GM21825 (cell line): ENCODE results near the gene PDE6A.
A peak's percentile ranks its signal among the peaks of the same experiment; 100 is the strongest.

Experiments
- ATAC-seq: cut with Tn5 transposase; IDR thresholded peaks from one replicate; pipeline ENCODE4 v1.9.1; 2021; ENCODE audit warnings: mild to moderate bottlenecking, moderate library complexity; ENCODE audit not compliant: unreplicated experiment

The PDE6A gene

DNA sequence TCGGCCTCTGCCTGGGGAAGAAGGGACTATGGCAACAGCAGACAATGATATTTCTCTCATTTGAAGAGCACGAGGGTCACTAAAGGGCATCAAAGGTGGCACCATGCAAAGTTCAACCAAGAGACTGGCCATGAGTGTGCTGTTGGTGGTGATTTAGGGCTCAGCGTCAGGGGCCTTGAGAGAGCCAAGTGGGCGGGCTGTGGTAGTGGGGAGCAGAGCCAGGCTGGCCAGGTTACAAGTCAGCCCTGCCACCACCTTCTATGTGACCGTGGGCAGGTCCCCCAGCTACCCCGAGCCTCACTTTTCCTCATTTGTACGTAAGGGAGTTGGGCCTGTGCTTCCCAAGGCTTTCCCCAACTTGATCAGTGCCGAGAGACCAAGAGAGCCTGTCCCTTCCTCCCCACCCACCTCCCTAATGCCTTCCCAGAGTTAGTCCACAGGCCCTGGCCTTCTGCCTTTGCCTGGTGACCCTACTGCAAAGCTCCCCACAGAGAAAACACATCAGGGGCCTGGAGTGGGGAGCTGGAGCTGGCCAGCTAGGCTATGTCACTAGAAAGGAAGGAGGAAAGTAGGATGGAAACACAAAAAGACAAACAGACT, 104.3 kb downstream of the PDE6A start:
- ATAC-seq = no peak

DNA sequence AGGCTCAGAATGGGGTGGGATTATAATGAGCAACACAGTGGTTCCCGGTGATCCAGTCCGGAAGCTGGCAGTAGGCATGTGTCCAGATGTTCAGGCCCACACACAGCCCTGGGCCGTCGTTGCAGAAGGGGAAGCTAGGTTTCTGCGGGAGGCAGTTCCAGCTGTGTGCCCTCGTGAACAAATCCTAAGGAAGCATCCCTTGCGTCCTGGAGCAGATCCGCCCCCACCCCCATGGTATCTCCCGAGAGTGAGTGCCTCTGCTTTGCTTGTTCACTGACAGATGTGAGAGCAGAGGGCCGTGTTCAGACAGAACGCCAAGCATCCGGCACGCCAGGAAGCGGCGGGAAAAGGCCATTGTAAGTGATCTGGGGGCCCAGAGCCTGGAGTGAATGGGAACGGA, 104.8 kb downstream of the PDE6A start:
- ATAC-seq = no peak

DNA sequence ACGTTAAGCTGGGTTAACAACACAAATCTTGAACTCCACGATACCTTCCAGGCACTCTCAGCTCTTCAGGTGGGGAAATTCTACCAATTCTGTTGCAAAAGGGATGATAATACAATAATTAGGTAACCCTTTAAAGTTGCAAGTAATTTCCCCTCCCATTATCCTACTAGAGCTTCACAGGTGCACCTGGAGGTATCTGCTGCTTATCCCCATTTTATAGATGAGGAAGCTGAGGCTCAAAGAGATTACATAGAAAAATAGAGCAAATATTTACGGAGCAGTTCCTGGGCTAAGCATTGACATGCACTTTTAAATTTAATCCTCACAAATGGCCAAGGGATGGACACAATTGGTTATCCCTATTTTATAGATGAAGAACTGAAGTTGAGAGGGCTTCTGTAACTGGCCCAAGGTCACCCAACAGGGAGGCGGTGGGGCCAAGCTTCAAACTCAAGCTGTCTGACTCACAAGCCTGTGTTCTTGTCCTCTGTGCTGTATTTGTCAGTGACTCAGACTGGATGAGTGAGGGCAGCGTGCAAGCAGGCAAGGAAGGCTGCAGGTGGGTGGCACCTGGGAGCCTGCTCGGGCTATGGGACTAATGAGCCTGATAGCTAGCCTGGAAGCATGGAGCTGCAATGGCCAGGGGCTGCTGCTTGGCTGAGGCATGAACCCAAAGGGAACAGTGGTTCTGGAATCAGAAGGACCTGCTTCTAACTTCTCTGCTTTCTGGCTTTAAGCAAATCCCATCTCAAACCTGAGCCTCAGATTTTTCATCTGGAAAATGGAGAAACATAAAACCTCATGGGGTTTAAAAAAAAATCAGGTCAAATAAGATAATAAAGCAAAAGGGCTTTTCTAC, 105.5 kb downstream of the PDE6A start:
- ATAC-seq = no peak

DNA sequence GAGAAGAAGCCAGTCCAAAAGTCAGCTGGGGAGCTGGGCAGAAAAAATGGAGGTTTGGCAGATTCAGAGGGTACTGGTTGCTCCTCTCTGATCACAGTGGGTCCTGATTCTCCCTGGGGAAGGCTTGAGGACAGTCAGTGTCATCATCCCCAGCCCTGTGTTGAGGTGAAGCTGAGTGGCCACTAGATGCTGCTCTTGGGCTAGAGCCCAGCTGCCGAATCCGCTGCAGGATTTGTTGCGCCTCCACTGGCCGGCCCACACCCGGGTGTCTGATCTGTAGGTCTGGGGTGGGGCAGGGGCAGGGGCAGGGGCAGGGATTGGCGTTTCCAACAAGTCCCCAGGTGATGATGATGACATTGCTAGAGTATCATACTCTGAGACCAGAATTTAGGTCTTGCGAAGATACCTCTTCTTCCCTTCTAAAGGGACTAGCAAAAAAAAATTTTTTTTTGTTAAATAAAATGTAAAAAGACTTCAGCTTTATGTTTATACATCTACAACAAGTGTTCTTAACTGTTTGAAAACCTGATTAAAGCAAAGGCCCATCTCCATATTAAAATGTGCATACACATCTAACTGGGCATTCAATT, 106.8 kb downstream of the PDE6A start:
- ATAC-seq = no peak

DNA sequence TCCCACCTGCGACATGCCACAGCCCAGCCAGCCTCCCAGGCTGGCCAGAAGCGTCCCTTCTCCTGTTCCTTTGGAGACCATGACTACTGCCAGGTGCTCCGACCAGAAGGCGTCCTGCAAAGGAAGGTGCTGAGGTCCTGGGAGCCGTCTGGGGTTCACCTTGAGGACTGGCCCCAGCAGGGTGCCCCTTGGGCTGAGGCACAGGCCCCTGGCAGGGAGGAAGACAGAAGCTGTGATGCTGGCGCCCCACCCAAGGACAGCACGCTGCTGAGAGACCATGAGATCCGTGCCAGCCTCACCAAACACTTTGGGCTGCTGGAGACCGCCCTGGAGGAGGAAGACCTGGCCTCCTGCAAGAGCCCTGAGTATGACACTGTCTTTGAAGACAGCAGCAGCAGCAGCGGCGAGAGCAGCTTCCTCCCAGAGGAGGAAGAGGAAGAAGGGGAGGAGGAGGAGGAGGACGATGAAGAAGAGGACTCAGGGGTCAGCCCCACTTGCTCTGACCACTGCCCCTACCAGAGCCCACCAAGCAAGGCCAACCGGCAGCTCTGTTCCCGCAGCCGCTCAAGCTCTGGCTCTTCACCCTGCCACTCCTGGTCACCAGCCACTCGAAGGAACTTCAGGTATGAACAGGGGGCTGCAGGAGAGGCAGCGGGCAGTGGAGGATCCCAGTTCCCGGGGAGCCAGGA, 108.0 kb downstream of the PDE6A start:
- ATAC-seq = no peak

DNA sequence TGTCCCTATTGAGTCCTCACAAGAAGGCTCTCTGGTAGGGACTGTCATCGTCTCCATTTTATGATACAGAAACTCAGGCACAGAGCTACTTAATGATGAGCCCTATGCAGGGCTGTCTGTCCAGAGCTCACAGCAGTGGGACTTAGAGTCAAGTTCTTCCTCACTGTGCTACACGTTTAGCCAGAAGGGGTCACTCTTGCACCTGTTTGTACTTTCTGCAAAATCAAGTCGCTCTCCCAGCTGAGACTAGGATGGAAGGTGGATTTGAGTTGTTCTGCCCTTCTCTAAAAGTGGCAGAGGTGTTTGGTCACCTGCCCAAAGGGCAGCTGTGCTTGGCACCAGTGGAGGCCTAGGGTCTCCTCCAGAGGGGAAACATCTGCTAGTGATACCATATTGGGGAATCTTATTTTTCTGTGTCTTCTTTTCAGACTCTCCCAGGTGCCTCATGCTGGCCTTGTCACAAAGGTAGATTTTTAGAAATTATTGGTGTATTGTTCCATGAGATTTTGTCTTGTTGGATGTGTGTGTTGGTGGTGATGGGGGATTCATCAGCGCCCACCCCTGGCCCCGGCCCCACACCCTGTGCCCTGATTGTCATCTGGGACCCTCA, 110.2 kb downstream of the PDE6A start:
- no peak for ATAC-seq

DNA sequence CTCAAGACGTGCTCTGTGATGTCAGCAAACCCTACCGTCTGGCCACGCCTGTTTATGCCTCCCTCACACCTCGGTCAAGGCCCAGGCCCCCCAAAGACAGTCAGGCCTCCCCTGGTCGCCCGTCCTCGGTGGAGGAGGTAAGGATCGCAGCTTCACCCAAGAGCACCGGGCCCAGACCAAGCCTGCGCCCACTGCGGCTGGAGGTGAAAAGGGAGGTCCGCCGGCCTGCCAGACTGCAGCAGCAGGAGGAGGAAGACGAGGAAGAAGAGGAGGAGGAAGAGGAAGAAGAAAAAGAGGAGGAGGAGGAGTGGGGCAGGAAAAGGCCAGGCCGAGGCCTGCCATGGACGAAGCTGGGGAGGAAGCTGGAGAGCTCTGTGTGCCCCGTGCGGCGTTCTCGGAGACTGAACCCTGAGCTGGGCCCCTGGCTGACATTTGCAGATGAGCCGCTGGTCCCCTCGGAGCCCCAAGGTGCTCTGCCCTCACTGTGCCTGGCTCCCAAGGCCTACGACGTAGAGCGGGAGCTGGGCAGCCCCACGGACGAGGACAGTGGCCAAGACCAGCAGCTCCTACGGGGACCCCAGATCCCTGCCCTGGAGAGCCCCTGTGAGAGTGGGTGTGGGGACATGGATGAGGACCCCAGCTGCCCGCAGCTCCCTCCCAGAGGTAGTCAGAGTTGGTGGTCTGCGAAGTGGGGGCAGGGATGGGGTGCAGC, 111.3 kb downstream of the PDE6A start:
- ATAC-seq = no peak

DNA sequence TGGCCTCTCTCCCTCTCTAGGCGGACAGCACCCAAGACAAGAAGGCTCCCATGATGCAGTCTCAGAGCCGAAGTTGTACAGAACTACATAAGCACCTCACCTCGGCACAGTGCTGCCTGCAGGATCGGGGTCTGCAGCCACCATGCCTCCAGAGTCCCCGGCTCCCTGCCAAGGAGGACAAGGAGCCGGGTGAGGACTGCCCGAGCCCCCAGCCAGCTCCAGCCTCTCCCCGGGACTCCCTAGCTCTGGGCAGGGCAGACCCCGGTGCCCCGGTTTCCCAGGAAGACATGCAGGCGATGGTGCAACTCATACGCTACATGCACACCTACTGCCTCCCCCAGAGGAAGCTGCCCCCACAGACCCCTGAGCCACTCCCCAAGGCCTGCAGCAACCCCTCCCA, 112.0 kb downstream of the PDE6A start:
- ATAC-seq = no peak

DNA sequence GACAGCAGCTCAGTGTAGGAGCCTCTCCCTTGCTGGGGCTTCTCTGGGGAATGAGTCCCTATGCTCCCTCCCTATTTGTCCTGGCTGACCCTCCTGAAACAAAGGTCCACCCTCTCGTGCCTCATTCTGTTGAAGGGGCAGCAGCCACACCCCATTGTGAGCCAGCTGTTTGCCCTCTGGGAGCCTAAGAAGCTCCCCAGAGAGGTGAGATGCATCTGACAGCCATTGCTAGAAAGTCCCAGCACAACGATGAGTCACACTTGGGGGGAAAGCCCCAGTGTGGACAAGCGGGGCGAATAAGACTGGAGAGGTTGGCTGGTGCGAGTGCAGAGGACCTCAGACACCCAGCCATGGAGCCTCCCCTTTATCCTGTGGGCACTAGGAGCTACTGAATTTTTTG, 113.1 kb downstream of the PDE6A start:
- ATAC-seq = peak; percentile 83

DNA sequence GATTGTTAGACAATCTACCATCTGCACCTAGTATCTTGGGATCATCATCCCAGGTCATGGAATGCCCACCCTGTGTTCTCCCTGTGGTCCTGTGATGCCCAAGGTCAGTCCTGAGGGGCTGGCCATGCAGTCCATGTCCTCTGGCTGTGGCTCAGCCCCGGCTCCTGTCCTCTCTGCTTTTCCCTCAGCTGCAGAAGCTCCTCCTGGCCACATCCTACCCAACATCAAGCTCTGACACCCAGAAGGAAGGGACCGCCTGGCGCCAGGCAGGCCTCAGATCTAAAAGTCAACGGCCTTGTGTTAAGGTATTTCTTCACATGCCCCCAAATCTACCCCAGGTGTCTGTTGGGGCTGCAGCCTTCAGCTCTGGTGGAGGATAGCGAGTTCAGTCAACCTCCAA, 114.0 kb downstream of the PDE6A start:
- ATAC-seq = no peak

DNA sequence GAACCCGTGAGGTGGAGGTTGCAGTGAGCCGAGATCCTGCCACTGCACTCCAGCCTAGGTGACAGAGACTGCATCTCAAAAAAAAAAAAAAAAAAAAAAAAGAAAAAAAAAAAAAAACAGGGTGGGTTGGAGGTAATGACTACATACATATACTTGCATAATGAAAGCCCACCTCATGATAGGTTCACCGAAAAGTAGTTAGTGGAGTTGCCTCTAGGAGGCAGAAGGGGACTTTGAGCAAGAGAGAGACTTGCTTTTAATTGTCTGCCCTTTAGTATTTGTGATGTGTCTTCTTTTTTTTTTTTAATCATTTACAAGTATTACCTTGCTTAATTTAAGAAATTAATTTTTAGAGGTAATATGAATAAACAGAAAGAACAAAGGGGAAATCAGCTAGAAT, 114.6 kb downstream of the PDE6A start:
- no peak for ATAC-seq

DNA sequence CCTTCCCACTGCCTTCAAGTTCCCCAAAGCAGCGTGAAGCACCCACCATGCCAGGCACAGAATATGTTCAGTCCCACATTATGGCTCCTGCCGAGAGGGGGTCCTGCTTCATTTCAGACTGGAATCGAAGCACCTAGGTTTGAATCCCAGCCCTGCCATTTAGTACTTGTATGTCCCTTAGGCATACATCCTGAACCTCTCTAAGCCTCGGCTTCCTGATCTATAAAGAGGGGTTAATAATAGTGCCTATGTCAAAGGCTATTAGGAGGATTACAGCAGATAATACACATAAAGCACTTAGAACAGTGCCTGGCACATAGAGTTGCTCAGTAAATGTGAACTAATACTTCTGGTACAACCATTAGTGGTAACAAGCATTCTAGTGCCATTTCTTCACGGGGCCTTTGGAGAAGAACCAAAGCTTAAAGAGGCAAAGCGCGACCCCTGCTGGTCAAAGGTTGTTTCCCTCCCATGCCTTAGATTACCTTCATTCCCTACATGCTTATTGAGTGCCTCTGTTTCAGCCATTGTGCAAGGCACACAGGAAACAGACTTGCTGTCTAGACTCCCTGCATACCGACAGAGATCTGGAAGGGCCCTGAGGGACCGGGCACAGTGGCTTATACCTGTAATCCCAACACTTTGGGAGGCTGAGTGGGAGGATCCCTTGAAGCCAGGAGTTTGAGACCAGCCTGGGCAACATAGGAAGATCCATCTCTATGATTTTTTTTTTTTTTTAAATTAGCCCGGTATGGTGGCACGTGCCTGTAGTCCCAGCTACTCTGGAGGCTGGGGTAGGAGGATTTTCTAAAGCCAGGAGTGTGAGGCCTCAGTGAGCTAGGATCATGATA, 116.2 kb downstream of the PDE6A start:
- peak; percentile 64 for ATAC-seq

DNA sequence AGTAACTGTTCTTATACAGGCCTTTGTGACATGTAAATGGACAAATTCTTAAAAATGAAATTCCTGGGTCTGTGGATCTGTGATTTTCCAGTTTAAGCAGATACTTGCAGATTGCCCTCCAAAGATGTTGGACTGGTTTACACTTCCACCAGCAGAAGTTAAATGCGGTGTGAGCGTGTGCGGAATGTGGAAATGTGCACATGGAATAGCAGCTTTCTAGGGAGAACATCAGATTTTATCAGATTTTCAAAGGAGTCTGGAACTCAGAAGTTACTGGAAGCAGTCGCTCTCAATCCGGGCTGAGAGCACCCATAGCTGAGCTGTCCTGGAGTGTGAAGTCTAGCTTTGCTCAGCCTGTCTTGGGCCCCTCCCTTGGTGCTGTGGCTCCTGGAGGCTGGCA, 117.0 kb downstream of the PDE6A start:
- no peak for ATAC-seq

DNA sequence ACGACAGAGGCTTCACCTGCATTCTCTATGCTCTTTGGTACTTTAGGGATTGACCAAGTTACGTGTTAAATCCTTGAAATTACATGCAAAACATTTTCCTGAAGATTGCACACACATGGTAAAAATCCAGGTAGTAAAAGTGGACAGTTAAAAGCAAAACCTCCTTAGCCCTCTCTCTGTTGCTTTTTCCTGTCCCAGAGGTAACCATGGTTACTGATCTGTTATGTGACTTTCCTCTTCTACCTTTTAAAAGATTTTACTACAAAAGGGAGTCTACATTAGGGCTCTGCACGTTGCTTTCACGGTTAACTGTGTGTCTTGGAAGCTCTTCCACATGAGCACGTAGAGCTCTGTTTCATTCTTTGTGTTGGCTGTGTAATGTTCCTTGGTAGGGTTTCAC, 117.5 kb downstream of the PDE6A start:
- ATAC-seq = no peak

DNA sequence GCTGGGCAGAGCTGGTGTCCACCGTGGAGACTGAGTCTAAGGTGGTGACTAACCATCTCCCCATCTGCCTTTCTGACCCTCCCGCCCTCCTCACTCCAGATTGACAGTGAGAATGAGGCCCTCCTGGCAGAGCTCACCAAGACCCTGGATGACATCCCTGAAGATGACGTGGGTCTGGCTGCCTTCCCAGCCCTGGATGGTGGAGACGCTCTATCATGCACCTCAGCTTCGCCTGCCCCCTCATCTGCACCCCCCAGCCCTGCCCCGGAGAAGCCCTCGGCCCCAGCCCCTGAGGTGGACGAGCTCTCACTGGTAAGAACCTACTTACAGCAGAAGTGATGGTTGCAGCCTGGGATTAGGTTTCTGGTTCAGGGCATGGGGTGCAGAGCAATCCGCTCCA, 118.0 kb downstream of the PDE6A start:
- ATAC-seq = no peak

DNA sequence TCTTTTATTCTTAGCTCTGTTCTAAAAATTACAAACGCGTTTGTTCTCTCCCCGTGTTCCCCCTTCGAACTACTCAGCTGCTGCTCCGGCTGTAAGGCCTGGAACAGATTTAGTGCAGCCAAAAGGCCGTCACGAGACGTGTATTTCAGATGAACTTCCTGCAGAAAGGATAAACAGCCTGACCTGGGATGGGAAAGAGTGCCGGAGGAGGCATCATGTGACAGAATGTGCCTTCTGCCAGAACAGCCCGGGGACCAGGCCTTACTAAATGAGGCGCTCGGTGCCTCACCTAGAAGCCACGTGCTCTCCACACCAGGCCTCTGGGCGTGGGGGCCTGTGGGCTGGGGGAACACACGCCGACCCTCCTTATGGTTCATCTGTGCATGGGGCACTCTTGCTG, 119.7 kb downstream of the PDE6A start:
- no peak for ATAC-seq

DNA sequence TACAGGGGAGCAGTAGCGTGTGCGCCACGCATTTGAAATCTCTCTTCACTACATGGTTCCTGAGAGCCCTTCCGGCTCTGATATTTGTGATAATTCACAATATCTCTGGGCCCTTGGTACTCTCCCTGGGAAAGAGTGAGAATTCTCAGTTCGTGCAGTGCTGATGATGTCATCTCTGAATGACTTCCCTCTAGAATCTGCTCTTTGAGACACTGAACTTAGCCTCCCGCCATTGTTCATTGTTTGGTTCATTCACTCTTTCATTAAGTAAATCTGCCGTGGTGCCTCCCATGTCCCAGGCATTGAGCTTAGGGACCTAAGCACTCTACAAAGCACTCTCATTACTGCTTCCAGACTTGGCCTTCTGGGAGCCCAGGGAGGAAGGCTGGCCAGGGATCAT, 120.5 kb downstream of the PDE6A start:
- ATAC-seq = no peak

DNA sequence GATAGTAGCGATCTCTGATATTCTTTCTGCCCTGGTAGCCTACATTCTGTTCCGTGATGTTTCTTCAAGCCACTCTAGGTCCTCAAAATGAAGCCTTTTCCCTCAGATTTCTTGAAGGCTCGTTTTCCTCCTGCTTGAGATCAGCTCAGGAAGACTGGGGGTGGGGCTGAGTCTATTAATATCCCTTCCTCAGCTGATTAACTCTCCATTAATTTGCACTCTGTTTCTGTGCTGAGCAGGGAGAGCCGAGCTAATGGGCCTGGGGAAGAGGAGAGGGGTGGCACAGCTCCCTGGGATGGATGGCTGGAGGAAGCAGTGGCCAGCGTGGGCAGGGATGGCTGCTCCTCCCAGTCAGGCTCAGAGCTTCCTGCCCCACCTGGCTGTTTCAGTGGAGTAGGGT, 121.2 kb downstream of the PDE6A start:
- no peak for ATAC-seq

DNA sequence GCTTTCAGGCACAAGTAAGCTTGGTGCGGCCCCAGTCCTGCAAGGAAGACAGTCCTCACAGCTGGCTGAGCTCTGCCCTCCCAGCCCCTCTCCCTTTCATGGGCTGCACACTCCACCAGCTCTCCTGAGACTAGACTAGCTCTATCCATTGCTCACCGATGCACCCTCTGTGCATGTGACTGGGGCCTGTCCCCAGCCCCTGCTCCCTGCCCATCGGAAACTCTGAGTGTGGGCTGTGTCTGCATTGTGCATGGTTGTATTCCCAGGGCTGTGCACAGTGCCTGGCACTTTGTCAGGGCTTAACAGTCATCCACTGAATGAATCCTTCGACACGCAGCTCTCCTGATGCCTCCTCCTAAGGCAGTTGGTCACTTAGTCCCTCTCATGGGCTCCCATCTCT, 122.3 kb downstream of the PDE6A start:
- no peak for ATAC-seq
